HEK293 (cell line): ENCODE results near the gene CBX8.

Source experiments
- EGR2 ChIP-seq: fragments of 450-650 bp; formaldehyde crosslinking; IDR thresholded peaks from 2 replicates; pipeline ENCODE4 v1.5.1; 2016; ENCODE audit warnings: low read depth, missing biosample characterization, missing genetic modification characterization
- GLI4 ChIP-seq: fragments of 450-650 bp; formaldehyde crosslinking; IDR thresholded peaks from 2 replicates; pipeline ENCODE4 v1.5.1; 2016; ENCODE audit warnings: missing biosample characterization, missing genetic modification characterization
- GLIS1 ChIP-seq: fragments of 450-650 bp; formaldehyde crosslinking; IDR thresholded peaks from 2 replicates; pipeline ENCODE4 v1.5.1; 2016; ENCODE audit warnings: missing biosample characterization, missing genetic modification characterization
- HOXD13 ChIP-seq: sonication (generic); formaldehyde crosslinking; IDR thresholded peaks from 2 replicates; pipeline ENCODE4 v1.8.0; 2022; ENCODE audit warnings: missing genetic modification reagents, borderline replicate concordance
- KLF7 ChIP-seq: fragments of 450-650 bp; formaldehyde crosslinking; IDR thresholded peaks from 2 replicates; pipeline ENCODE4 v1.5.1; 2016; ENCODE audit warnings: missing biosample characterization, missing genetic modification characterization, borderline replicate concordance
- OVOL3 ChIP-seq: fragments of 450-650 bp; formaldehyde crosslinking; IDR thresholded peaks from 2 replicates; pipeline ENCODE4 v1.5.1; 2016; ENCODE audit warnings: missing biosample characterization, missing genetic modification characterization
- PRDM4 ChIP-seq: fragments of 450-650 bp; formaldehyde crosslinking; IDR thresholded peaks from 2 replicates; pipeline ENCODE4 v1.5.1; 2017; ENCODE audit warnings: missing biosample characterization, missing genetic modification characterization
- REPIN1 ChIP-seq: fragments of 450-650 bp; formaldehyde crosslinking; IDR thresholded peaks from 2 replicates; pipeline ENCODE4 v1.5.1; 2017; ENCODE audit warnings: missing biosample characterization, missing genetic modification characterization, low read depth
- YY1 ChIP-seq: fragments of 450-650 bp; formaldehyde crosslinking; IDR thresholded peaks from 2 replicates; pipeline ENCODE4 v1.5.1; 2018; ENCODE audit warnings: missing biosample characterization, missing genetic modification characterization
- ZBTB26 ChIP-seq: fragments of 450-650 bp; formaldehyde crosslinking; optimal IDR thresholded peaks from 2 replicates; pipeline ENCODE3; 2016; ENCODE audit warnings: missing biosample characterization, mild to moderate bottlenecking, missing genetic modification characterization
- ZBTB8A ChIP-seq: fragments of 450-650 bp; formaldehyde crosslinking; IDR thresholded peaks from 2 replicates; pipeline ENCODE4 v1.5.1; 2016; ENCODE audit warnings: missing biosample characterization, missing genetic modification characterization
- ZFP37 ChIP-seq: fragments of 450-650 bp; formaldehyde crosslinking; IDR thresholded peaks from 2 replicates; pipeline ENCODE4 v1.5.1; 2016; ENCODE audit warnings: missing biosample characterization, missing genetic modification characterization
- ZNF157 ChIP-seq: fragments of 450-650 bp; formaldehyde crosslinking; IDR thresholded peaks from 2 replicates; pipeline ENCODE4 v1.5.1; 2016; ENCODE audit warnings: missing biosample characterization, missing genetic modification characterization
- ZNF18 ChIP-seq: fragments of 450-650 bp; formaldehyde crosslinking; IDR thresholded peaks from 2 replicates; pipeline ENCODE4 v1.5.1; 2016; ENCODE audit warnings: missing biosample characterization, missing genetic modification characterization
- ZNF214 ChIP-seq: fragments of 450-650 bp; formaldehyde crosslinking; IDR thresholded peaks from 2 replicates; pipeline ENCODE4 v1.5.1; 2017; ENCODE audit warnings: missing biosample characterization, mild to moderate bottlenecking, missing genetic modification characterization, borderline replicate concordance
- ZNF324 ChIP-seq: fragments of 450-650 bp; formaldehyde crosslinking; IDR thresholded peaks from 2 replicates; pipeline ENCODE4 v1.5.1; 2016; ENCODE audit warnings: missing biosample characterization, missing genetic modification characterization
- ZNF423 ChIP-seq: fragments of 450-650 bp; formaldehyde crosslinking; IDR thresholded peaks from 2 replicates; pipeline ENCODE4 v1.5.1; 2016; ENCODE audit warnings: missing biosample characterization, missing genetic modification characterization
- ZNF449 ChIP-seq: fragments of 450-650 bp; formaldehyde crosslinking; IDR thresholded peaks from 2 replicates; pipeline ENCODE4 v1.5.1; 2017; ENCODE audit warnings: missing biosample characterization, mild to moderate bottlenecking, missing genetic modification characterization, moderate library complexity
- ZNF530 ChIP-seq: fragments of 450-650 bp; formaldehyde crosslinking; IDR thresholded peaks from 2 replicates; pipeline ENCODE4 v1.5.1; 2016; ENCODE audit warnings: low read depth, missing biosample characterization, missing genetic modification characterization
- ZNF544 ChIP-seq: fragments of 450-650 bp; formaldehyde crosslinking; IDR thresholded peaks from 2 replicates; pipeline ENCODE4 v1.5.0; 2017; ENCODE audit warnings: missing biosample characterization, missing genetic modification characterization
- ZNF561 ChIP-seq: fragments of 450-650 bp; IDR thresholded peaks from 2 replicates; pipeline ENCODE4 v1.5.1; 2018; ENCODE audit warnings: missing biosample characterization, missing genetic modification characterization, borderline replicate concordance
- ZNF629 ChIP-seq: fragments of 450-650 bp; formaldehyde crosslinking; IDR thresholded peaks from 2 replicates; pipeline ENCODE4 v1.5.1; 2017; ENCODE audit warnings: missing biosample characterization, missing genetic modification characterization
- ZNF645 ChIP-seq: fragments of 450-650 bp; formaldehyde crosslinking; IDR thresholded peaks from 2 replicates; pipeline ENCODE4; 2016; ENCODE audit warnings: missing biosample characterization, missing genetic modification characterization
- ZNF792 ChIP-seq: fragments of 450-650 bp; formaldehyde crosslinking; IDR thresholded peaks from 2 replicates; pipeline ENCODE4 v1.5.1; 2016; ENCODE audit warnings: missing biosample characterization, missing genetic modification characterization
- TF ChIP-seq, protein P1 (sequence below): fragments of 450-650 bp; formaldehyde crosslinking; IDR thresholded peaks from 2 replicates; pipeline ENCODE4 v1.5.1; 2016; ENCODE audit warnings: missing biosample characterization, missing genetic modification characterization
- TF ChIP-seq, protein P2 (sequence below): fragments of 450-650 bp; formaldehyde crosslinking; IDR thresholded peaks from 2 replicates; pipeline ENCODE4 v1.5.1; 2017; ENCODE audit warnings: missing biosample characterization, missing genetic modification characterization

CBX8 gene

GRCh38 chr17:79811011-79811867, 14.4 kb upstream of the CBX8 start (continued):
- TF ChIP-seq, protein P1, sequence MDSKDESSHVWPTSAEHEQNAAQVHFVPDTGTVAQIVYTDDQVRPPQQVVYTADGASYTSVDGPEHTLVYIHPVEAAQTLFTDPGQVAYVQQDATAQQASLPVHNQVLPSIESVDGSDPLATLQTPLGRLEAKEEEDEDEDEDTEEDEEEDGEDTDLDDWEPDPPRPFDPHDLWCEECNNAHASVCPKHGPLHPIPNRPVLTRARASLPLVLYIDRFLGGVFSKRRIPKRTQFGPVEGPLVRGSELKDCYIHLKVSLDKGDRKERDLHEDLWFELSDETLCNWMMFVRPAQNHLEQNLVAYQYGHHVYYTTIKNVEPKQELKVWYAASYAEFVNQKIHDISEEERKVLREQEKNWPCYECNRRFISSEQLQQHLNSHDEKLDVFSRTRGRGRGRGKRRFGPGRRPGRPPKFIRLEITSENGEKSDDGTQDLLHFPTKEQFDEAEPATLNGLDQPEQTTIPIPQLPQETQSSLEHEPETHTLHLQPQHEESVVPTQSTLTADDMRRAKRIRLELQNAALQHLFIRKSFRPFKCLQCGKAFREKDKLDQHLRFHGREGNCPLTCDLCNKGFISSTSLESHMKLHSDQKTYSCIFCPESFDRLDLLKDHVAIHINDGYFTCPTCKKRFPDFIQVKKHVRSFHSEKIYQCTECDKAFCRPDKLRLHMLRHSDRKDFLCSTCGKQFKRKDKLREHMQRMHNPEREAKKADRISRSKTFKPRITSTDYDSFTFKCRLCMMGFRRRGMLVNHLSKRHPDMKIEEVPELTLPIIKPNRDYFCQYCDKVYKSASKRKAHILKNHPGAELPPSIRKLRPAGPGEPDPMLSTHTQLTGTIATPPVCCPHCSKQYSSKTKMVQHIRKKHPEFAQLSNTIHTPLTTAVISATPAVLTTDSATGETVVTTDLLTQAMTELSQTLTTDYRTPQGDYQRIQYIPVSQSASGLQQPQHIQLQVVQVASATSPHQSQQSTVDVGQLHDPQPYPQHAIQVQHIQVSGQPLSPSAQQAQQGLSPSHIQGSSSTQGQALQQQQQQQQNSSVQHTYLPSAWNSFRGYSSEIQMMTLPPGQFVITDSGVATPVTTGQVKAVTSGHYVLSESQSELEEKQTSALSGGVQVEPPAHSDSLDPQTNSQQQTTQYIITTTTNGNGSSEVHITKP (tag by site-specific recombination) = peak; percentile 61
- TF ChIP-seq REPIN1 (tag by site-specific recombination) = 0 out of 2 replicates have a peak, but pooled peaks have one; percentile 51
- no peak for TF ChIP-seq ZNF530 (tag by site-specific recombination)
- peak; percentile 83 for TF ChIP-seq ZBTB26 (tag by site-specific recombination)
- TF ChIP-seq ZNF792 (tag by site-specific recombination) = no peak
- TF ChIP-seq ZNF18 (tag by site-specific recombination) = 0 out of 2 replicates have a peak, but pooled peaks have one; percentile 26
- peak; percentile 99 for TF ChIP-seq GLIS1 (tag by site-specific recombination)
- TF ChIP-seq ZNF449 (tag by site-specific recombination) = no peak
- TF ChIP-seq ZBTB8A (tag by site-specific recombination) = peak; percentile 98
- TF ChIP-seq ZNF561 = peak; percentile 65; the same call in 1 of the 2 replicates
- TF ChIP-seq KLF7 (tag by site-specific recombination) = peak; percentile 77; the same call in 1 of the 2 replicates
- TF ChIP-seq ZNF324 (tag by site-specific recombination) = peak; percentile 75; the same call in 1 of the 2 replicates
- peak; percentile 95 for TF ChIP-seq EGR2 (tag by site-specific recombination)
- no peak; the same call in 1 of the 2 replicates for TF ChIP-seq ZFP37 (tag by site-specific recombination)
- TF ChIP-seq OVOL3 = no peak
- peak; percentile 35; the same call in 1 of the 2 replicates for TF ChIP-seq YY1 (tag by site-specific recombination)
- peak; percentile 97 for TF ChIP-seq ZNF423 (tag by site-specific recombination)
- TF ChIP-seq PRDM4 = peak; percentile 62; the same call in 1 of the 2 replicates
- TF ChIP-seq ZNF645 (tag by site-specific recombination) = no peak
- TF ChIP-seq ZNF629 (tag by site-specific recombination) = peak; percentile 47
- no peak for TF ChIP-seq ZNF544 (tag by site-specific recombination)
- TF ChIP-seq HOXD13 = no peak
- TF ChIP-seq, protein P2, sequence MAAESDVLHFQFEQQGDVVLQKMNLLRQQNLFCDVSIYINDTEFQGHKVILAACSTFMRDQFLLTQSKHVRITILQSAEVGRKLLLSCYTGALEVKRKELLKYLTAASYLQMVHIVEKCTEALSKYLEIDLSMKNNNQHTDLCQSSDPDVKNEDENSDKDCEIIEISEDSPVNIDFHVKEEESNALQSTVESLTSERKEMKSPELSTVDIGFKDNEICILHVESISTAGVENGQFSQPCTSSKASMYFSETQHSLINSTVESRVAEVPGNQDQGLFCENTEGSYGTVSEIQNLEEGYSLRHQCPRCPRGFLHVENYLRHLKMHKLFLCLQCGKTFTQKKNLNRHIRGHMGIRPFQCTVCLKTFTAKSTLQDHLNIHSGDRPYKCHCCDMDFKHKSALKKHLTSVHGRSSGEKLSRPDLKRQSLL = no peak
- no peak for TF ChIP-seq ZNF214
- TF ChIP-seq ZNF157 = no peak
- TF ChIP-seq GLI4 (tag by site-specific recombination) = no peak
